KG1 (cell line): Measurements from ENCODE around the gene UBE2N.

ENCODE experiments used
- DNase-seq: peaks from one replicate; lab custom pipeline; 2025; lab: John Stamatoyannopoulos, UW

UBE2N gene, protein sequence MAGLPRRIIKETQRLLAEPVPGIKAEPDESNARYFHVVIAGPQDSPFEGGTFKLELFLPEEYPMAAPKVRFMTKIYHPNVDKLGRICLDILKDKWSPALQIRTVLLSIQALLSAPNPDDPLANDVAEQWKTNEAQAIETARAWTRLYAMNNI

DNA sequence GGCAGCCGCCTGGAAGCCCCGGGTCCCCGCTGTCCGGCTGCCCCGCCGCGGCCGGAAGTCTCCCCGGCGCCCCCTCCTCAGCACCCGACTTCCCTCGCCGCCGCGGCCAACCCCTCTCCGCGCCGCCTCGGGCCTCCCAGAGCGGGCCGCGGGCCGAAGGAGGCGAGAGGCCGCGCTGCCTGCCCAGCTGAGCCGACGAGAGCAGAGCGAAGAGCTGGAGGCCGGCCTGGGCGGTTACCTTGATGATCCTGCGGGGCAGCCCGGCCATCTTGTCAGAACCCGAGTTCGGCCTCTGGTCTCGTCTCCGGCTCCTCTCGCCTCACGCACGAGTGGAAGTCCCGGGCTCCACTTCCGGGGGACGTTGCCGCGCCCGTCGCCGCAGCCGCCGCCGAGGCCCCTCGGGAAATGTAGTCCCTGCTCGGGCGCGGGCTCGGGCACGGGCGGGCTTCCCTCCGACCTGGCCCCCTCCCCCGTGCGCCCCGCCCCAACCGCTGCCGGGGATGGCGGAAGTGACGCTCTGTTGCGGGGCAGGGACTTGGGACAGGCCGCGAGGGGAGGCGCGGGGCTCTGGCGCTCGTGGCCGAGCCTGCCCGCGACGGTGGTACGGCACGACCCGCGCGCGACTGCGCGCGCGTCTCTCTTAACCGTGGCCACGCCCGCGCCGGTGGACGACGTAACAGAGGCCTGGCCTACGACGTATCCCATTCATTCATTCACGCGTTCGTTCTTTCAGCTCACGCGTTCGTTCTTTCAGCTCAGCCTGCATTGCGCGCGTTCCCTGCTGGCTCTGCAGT lies at the start of gene UBE2N:
TSS of gene UBE2N (minus strand) at position 331 of the 794 bp plus-strand sequence. CDS start at position 268, 63 bp downstream.
- peak; percentile 97 for DNase-seq

- no peak for DNase-seq
These were observed 42.7 kb upstream of the UBE2N start for GRCh38 chr12:93484315-93484981.

GRCh38 chr12:93483151-93483807 lies 41.5 kb upstream of the UBE2N start:
- no peak for DNase-seq

GRCh38 chr12:93482721-93483120 lies 41.0 kb upstream of the UBE2N start:
- no peak for DNase-seq

- no peak for DNase-seq
These were observed 34.8 kb upstream of the UBE2N start for GRCh38 chr12:93476555-93476954.

- no peak for DNase-seq
These were observed 27.6 kb upstream of the UBE2N start for GRCh38 chr12:93469386-93469785.

GRCh38 chr12:93468008-93468371 lies 26.2 kb upstream of the UBE2N start:
- no peak for DNase-seq

GRCh38 chr12:93467351-93468007 lies 25.7 kb upstream of the UBE2N start, which contains the start of gene MRPL42:
TSS of gene MRPL42 (plus strand) at chr12:93467514. CDS start at chr12:93469286, 1,772 bp downstream.
- peak; percentile 89 for DNase-seq

GRCh38 chr12:93466625-93467350 lies 25.0 kb upstream of the UBE2N start:
- no peak for DNase-seq

- no peak for DNase-seq
These were observed 24.1 kb upstream of the UBE2N start for GRCh38 chr12:93465841-93466240.

DNA sequence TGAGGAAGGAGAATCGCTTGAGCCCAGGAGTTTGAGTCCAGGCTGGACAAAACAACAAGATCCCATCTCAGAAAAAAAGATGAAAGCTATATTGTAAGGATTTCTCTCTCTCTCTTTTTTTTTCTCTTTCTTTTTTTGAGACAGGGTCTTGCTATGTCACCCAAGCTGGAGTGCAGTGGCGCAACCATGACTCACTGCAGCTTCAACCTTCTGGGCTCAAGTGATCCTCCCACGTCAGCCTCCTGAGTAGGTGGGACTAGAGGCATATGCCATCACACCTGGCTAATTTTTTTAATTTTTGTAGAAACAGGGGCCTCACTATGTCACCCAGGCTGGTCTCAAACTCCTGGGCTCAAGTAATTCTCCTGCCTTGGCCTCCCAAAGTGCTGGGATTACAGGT lies 19.8 kb upstream of the UBE2N start:
- no peak for DNase-seq

DNA sequence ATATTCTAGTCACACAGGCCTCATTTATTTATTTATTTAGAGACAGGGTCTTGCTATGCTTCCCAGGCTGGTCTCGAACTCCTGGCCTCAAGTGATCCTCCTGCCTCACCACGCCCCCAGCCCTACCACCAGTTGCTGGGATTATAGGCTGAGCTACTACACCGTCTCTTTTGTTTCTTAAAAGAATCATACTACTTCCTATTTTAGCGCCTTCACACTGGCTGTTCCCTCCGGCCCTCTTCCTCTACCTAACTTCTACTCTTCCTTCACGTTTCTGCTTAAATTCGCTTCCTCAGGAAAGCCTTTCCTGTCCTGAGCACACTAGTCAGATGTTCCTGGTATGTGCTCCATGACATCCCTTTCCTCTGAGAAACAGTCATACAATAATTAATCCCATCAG lies 19.2 kb upstream of the UBE2N start:
- DNase-seq, result no peak

- no peak for DNase-seq
These were observed 18.3 kb upstream of the UBE2N start for GRCh38 chr12:93460003-93460402.

DNA sequence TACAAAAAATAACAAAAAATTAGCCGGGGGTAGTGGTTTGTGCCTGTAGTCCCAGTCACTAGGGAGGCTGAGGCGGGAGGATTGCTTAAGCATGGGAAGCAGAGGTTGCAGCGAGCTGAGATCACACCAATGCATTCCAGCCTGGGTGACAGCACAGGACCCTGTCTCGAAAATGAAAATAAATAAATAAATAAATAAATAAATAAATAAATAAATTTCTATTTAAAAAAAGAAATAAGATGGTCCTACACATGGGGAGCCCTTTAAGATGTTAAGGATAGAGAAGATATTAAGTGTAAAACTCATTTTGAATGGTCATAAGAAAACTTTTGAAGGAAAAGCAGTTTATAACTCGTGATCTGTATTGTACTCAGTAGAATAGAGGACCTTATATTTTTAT lies 17.4 kb upstream of the UBE2N start:
- no peak for DNase-seq

DNA sequence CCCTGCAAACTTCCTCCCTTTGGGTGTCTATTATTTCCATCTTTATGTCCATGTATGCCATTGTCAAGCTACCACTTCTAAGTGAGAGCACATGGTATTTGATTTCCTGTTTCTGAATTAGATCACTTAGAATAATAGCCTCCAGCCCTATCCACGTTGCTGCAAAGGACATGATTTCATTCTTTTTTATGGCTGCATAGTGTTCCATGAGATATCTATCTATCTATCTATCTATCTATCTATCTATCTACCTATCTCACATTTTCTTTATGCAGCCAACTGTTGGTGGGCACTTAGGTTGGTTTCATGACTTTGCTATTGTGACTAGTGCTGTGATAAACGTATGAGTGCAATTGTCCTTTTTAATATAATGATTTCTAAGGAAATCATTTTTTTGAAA lies 14.3 kb upstream of the UBE2N start:
- DNase-seq, result no peak

DNA sequence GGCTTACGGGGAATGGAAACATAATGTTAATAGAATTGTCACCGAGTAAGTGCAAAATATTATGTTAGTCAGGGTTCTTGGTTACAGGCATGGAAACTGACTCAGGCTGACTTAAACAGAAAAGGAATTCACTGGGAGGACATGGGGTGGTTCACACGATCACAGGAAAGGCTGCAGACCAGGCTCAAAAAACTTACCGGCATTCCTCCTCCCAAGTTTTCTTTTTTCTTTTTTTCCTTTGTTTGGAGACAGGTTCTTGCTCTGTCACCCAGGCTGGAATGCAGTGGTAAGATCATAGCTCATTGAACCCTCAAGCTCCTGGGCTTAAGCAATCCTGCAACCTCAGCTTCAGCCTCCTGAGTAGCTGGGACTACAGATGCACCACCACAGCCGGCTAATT lies 11.9 kb upstream of the UBE2N start:
- DNase-seq, result no peak

GRCh38 chr12:93451423-93452158 lies 9.8 kb upstream of the UBE2N start:
- DNase-seq, result no peak

GRCh38 chr12:93449277-93449676 lies 7.5 kb upstream of the UBE2N start:
- no peak for DNase-seq

DNA sequence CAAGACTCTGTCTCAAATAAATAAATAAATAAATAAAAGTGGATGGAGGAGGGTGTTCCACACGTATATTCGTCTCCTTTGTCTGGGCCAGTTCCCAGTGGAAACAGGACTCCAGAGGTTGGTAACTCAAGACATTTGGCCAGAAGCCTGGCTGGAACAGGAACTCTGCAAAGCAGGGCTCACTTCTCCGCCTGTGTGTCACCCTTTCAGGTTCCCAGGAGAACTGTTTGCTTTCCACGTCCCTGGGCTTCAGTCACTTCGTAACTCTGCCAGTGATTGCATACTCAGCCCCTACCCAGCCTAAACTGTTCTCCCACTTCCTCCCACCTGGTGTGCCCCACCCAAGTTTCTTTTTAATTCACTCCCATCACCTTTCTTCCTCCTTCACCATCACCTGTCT lies 7.0 kb upstream of the UBE2N start:
- DNase-seq, result no peak

GRCh38 chr12:93447555-93448290 lies 6.0 kb upstream of the UBE2N start:
- no peak for DNase-seq
